A549 (cell line): ENCODE measurements around the gene ADAP1. TPM values are rescaled to one million over a fixed set of nuclear protein-coding genes. Genes with fewer than 3 reads are reported as not detected.

Experiments
- ATAC-seq, 2 experiments: fragments of 200-7000 bp in 1 of 2; fragments of >200 bp in 1 of 2; cut with Nextera tagmentation in 1 of 2; cut with Tn5 transposase in 1 of 2; 3 replicates each; pipeline versions ENCODE4 v1.8.0 to v1.9.1; 2018 to 2020; ENCODE audit warnings: mild to moderate bottlenecking in 1 of 2, moderate library complexity in 1 of 2
- CTCF ChIA-PET: fragments of 300-600 bp; sonication (Branson Sonifier 250); formaldehyde crosslinking; extraction: SDS; loops from one replicate; lab custom pipeline; 2021; ENCODE audit warnings: antibody characterized with exemption, inconsistent platforms; lab: Yijun Ruan, JAX
- POLR2A ChIA-PET: fragments of 350-600 bp; formaldehyde crosslinking; extraction: SDS; loops from one replicate; lab custom pipeline; 2021; ENCODE audit warnings: antibody characterized with exemption, inconsistent platforms; lab: Yijun Ruan, JAX
- DNase-seq, 2 experiments: peaks; one replicate each; pipeline versions ENCODE4 v3.0.0 to v3.0.0-alpha.2; 2011 to 2016; ENCODE audit warnings: low read depth in 1 of 2, low spot score in 1 of 2
- FAIRE-seq: peaks from 2 replicates; lab custom pipeline; 2011; peaks lifted over from hg19 to GRCh38; lab: Jason Lieb, UNC
- H3K27ac ChIP-seq, 2 experiments: fragments of >200 bp; sonication (Bioruptor Twin); formaldehyde crosslinking; 3 replicates each; pipeline ENCODE4 v1.5.1; 2016 to 2017
- H3K4me1 ChIP-seq: fragments of >200 bp; sonication (Bioruptor Twin); formaldehyde crosslinking; 3 replicates; pipeline ENCODE4 v1.6.1; 2016
- H3K4me2 ChIP-seq: fragments of >200 bp; sonication (Bioruptor Twin); formaldehyde crosslinking; 3 replicates; pipeline ENCODE4 v1.6.1; 2016
- H3K4me3 ChIP-seq: fragments of >200 bp; sonication (Bioruptor Twin); formaldehyde crosslinking; 3 replicates; pipeline ENCODE4 v1.5.1; 2016
- H3K9me3 ChIP-seq: fragments of >200 bp; sonication (Bioruptor Twin); formaldehyde crosslinking; 3 replicates; pipeline ENCODE4 v1.6.1; 2016
- ATOH8 ChIP-seq: fragments of 250-450 bp; sonication (Bioruptor Pico); IDR thresholded peaks from 2 replicates; pipeline ENCODE4 v1.5.0; 2020; ENCODE audit warnings: low read depth, mild to moderate bottlenecking, moderate library complexity
- CBX2 ChIP-seq: fragments of 200-600 bp; sonication (generic); IDR thresholded peaks from 2 replicates; pipeline ENCODE4 v1.6.1; 2016; ENCODE audit warnings: low read depth, mild to moderate bottlenecking, borderline replicate concordance
- CHD2 ChIP-seq: fragments of 150-350 bp; IDR thresholded peaks from 2 replicates; pipeline ENCODE4 v1.6.1; 2014; ENCODE audit warnings: low read length; ENCODE audit not compliant: partially characterized antibody
- CTCF ChIP-seq: fragments of >200 bp; sonication (Bioruptor Twin); formaldehyde crosslinking; IDR thresholded peaks from 3 replicates; pipeline ENCODE4 v1.5.1; 2016
- E2F6 ChIP-seq: IDR thresholded peaks from 2 replicates; pipeline ENCODE4 v1.6.1; 2012; ENCODE audit warnings: low read depth, borderline replicate concordance
- EP300 ChIP-seq, 2 experiments: fragments of >200 bp; sonication (Bioruptor Twin); formaldehyde crosslinking; IDR thresholded peaks; 2 replicates in 1 of 2; 3 replicates in 1 of 2; pipeline ENCODE4 v1.6.1; 2016 to 2017
- ESRRA ChIP-seq: fragments of 150-350 bp; IDR thresholded peaks from 2 replicates; pipeline ENCODE4 v1.6.1; 2014; ENCODE audit warnings: mild to moderate bottlenecking, low read length, borderline replicate concordance
- FOSB ChIP-seq: fragments of 250-450 bp; sonication (Bioruptor Pico); IDR thresholded peaks from 2 replicates; pipeline ENCODE4 v1.5.0; 2020; ENCODE audit warnings: mild to moderate bottlenecking, moderate library complexity
- GATA3 ChIP-seq: IDR thresholded peaks from 2 replicates; pipeline ENCODE4 v1.6.1; 2012; ENCODE audit warnings: borderline replicate concordance
- HEYL ChIP-seq: fragments of 250-450 bp; sonication (Bioruptor Pico); IDR thresholded peaks from 2 replicates; pipeline ENCODE4 v1.8.0; 2021; ENCODE audit warnings: mild to moderate bottlenecking, moderate library complexity
- KDM1A ChIP-seq: fragments of 200-600 bp; sonication (generic); IDR thresholded peaks from 2 replicates; pipeline ENCODE4 v1.6.1; 2016; ENCODE audit warnings: low read depth, mild to moderate bottlenecking
- MAX ChIP-seq: IDR thresholded peaks from 2 replicates; pipeline ENCODE4 v1.6.1; 2012
- NFE2L2 ChIP-seq: fragments of 150-350 bp; conservative IDR thresholded peaks from 2 replicates; pipeline ENCODE4 v1.6.1; 2014; ENCODE audit warnings: low read length
- POLR2AphosphoS2 ChIP-seq: conservative IDR thresholded peaks from 2 replicates; pipeline ENCODE4 v1.6.1; 2012; ENCODE audit warnings: low read length, improper control_type of control experiment, inconsistent platforms
- RNF2 ChIP-seq: fragments of 200-600 bp; sonication (generic); IDR thresholded peaks from 2 replicates; pipeline ENCODE4 v1.6.1; 2016; ENCODE audit warnings: low read depth, mild to moderate bottlenecking, antibody characterized with exemption, moderate library complexity, borderline replicate concordance
- USF2 ChIP-seq: fragments of 450-650 bp; IDR thresholded peaks from 2 replicates; pipeline ENCODE4 v1.6.1; 2014; ENCODE audit warnings: antibody characterized with exemption
- ZNF302 ChIP-seq: fragments of 250-450 bp; sonication (Bioruptor Pico); IDR thresholded peaks from 2 replicates; pipeline ENCODE4 v1.9.0; 2021; ENCODE audit warnings: inconsistent platforms, mild to moderate bottlenecking, moderate library complexity
- WGBS: methylation state at CpG from one replicate; pipeline ENCODE4 v1.1.6; 2017; ENCODE audit errors: missing lambda C conversion rate; 5-methylcytosine and 5-hydroxymethylcytosine counted together
- polyA plus RNA-seq, 4 experiments: library from polyadenylated mRNA; depleted of rRNA in 3 of 4; stranded (reverse); fragments of >200 nt; fragmentation: RNase III in 1 of 4; extraction: RNeasy Plus Mini Kit Qiagen cat#74134 plus additional on column Dnase treatment in 1 of 4; gene quantifications; 2 replicates in 3 of 4; 3 replicates in 1 of 4; pipeline ENCODE4 v1.2.3, GENCODE V29; 2011 to 2017

The ADAP1 gene
- polyA plus RNA-seq, 2 of the 4 experiments (the other 2 are of a cell fraction): 1.7 to 2.5 TPM

- DNase-seq (no peak), FAIRE-seq (no peak), ATAC-seq (no peak)
- no peaks in the 10 kb centered on the region for H3K9me3 ChIP-seq
- H3K4me1 ChIP-seq: peaks cover 15% of the 10 kb centered on the region
- CTCF ChIA-PET: interaction anchor here (0.9 kb wide), 1 partner anchor 12 kb away, joined by 3 read pairs; no protein-coding TSS in a partner anchor
- no peak for TF ChIP-seq POLR2AphosphoS2
- no peak for TF ChIP-seq HEYL
- no peak for TF ChIP-seq ATOH8 (CRISPR knock-in tag)
- TF ChIP-seq NFE2L2: no peak
- TF ChIP-seq CTCF: no peak
- TF ChIP-seq CBX2: no peak
- TF ChIP-seq E2F6: no peak
- TF ChIP-seq KDM1A: no peak
- no peak for TF ChIP-seq EP300 (IDR thresholded peaks at IDR 0.05)
- TF ChIP-seq ESRRA: no peak
- no peak overlapping the region for H3K4me2 ChIP-seq
- no peak overlapping the region for H3K4me3 ChIP-seq
- no peak overlapping the region for H3K27ac ChIP-seq
- WGBS: 86% methylated on average over 15 of the region's 15 CpGs
- POLR2A ChIA-PET: no interaction called here
Measured at GRCh38 chr7:880450-880849, 74.0 kb downstream of the ADAP1 start.

- WGBS: 93% methylated on average over 13 of the region's 14 CpGs
- H3K4me1 ChIP-seq: peaks cover 16% of the 10 kb centered on the region
- H3K4me3 ChIP-seq: no peak overlapping the region
- H3K27ac ChIP-seq: no peak overlapping the region
- POLR2A ChIA-PET: no interaction called here
- no peak for ATAC-seq
- TF ChIP-seq E2F6 (no peak), MAX (no peak), KDM1A (no peak), USF2 (no peak), ZNF302 (CRISPR knock-in tag) (no peak), GATA3 (no peak), CHD2 (no peak), ESRRA (no peak), FOSB (CRISPR knock-in tag) (no peak), RNF2 (no peak), CTCF (no peak)
- DNase-seq: no peak
- no peaks in the 10 kb centered on the region for H3K9me3 ChIP-seq
- CTCF ChIA-PET: interaction anchor here (0.5 kb wide), 1 partner anchor 29 kb away, joined by 3 read pairs; no protein-coding TSS in a partner anchor
- H3K4me2 ChIP-seq: no peak overlapping the region
- no peak for FAIRE-seq
Measured at GRCh38 chr7:879706-880105, 74.8 kb downstream of the ADAP1 start.
